ENCODE measurements around the gene ZFHX2. TPM values are rescaled to one million over a fixed set of nuclear protein-coding genes. Genes with fewer than 3 reads are reported as not detected.

The ZFHX2 gene
- polyA plus RNA-seq, 1 of the 3 experiments (the other 2 are of a cell fraction): 0.77 TPM

GRCh38 chr14:23513005-23513817, 38.4 kb downstream of the ZFHX2 start:
- no peaks in the 10 kb centered on the region for H3K79me2 ChIP-seq (ENCODE audit: insufficient read depth)
- no peaks in the 10 kb centered on the region for H3K27me3 ChIP-seq (ENCODE audit: insufficient read depth)
- 51% methylated on average over 25 of the region's 25 CpGs for WGBS (ENCODE audit: low lambda C conversion rate)
- POLR2A ChIA-PET: interaction anchor here (1.2 to 1.5 kb wide), 3 partner anchors 9 to 44 kb away, joined by 3 to 4 read pairs (median 4); no protein-coding TSS in a partner anchor
- H4K20me1 ChIP-seq (ENCODE audit: insufficient read depth): no peaks in the 10 kb centered on the region
- no peak overlapping the region for H3K9ac ChIP-seq
- H3F3A ChIP-seq (replicated peaks; ENCODE audit: insufficient read depth): no peaks in the 10 kb centered on the region
- H3K36me3 ChIP-seq (replicated peaks in 1 of 2; ENCODE audit: control insufficient read depth in 1 of 2, insufficient read depth in 2 of 2, low read length in 1 of 2): no peaks in the 10 kb centered on the region
- H2AFZ ChIP-seq (ENCODE audit: low read depth): no peak overlapping the region
- no peak for TF ChIP-seq TEAD4 (IDR thresholded peaks at IDR 0.05; ENCODE audit: borderline replicate concordance, insufficient read depth)
- peak; percentile 93 for TF ChIP-seq CHD2 (IDR thresholded peaks at IDR 0.05; ENCODE audit: low read length, partially characterized antibody)
- H3K4me1 ChIP-seq (ENCODE audit: control insufficient read depth in 1 of 2, insufficient read depth in 2 of 2, low read depth in 1 of 2, low read length in 1 of 2): peaks cover 0 to 38% of the 10 kb centered on the region in 2 experiments; a peak in 1 of 4 replicates
- H3K9me3 ChIP-seq: no peaks in the 10 kb centered on the region
- CTCF ChIA-PET: interaction anchor here (0.6 to 4.2 kb wide), 10 partner anchors 12 to 46 kb away, joined by 3 to 40 read pairs (median 4); no protein-coding TSS in a partner anchor
- no peak overlapping the region for H3K4me2 ChIP-seq
- H3K4me3 ChIP-seq (ENCODE audit: low read depth in 2 of 2, low read length in 1 of 2): no peak overlapping the region; a peak in 1 of 4 replicates
- peak overlapping the region in 1 of 2 experiments; percentile 63; a peak in 1 of 4 replicates for H3K27ac ChIP-seq (ENCODE audit: low read depth in 2 of 2, low read length in 1 of 2)
- peak; percentile 74 for DNase-seq
- H3K9me2 ChIP-seq: no peaks in the 10 kb centered on the region

GRCh38 chr14:23512156-23512555, 39.4 kb downstream of the ZFHX2 start:
- Histone ChIP-seq H4K20me1 (ENCODE audit: insufficient read depth) (no peaks in the 10 kb centered on the region), H3K79me2 (ENCODE audit: insufficient read depth) (no peaks in the 10 kb centered on the region), H3K27me3 (ENCODE audit: insufficient read depth) (no peaks in the 10 kb centered on the region), H3K9ac (no peak overlapping the region), H3K4me3 (ENCODE audit: low read depth in 2 of 2, low read length in 1 of 2) (peak overlapping the region in 1 of 2 experiments; percentile 34; a peak in 2 of 4 replicates), H3K27ac (ENCODE audit: low read depth in 2 of 2, low read length in 1 of 2) (peak overlapping the region in 1 of 2 experiments; percentile 63; a peak in 1 of 4 replicates), H3K9me2 (no peaks in the 10 kb centered on the region), H3K4me1 (ENCODE audit: control insufficient read depth in 1 of 2, insufficient read depth in 2 of 2, low read depth in 1 of 2, low read length in 1 of 2) (peaks cover 0 to 38% of the 10 kb centered on the region in 2 experiments; a peak in 1 of 4 replicates), H3F3A (replicated peaks; ENCODE audit: insufficient read depth) (no peaks in the 10 kb centered on the region), H3K36me3 (replicated peaks in 1 of 2; ENCODE audit: control insufficient read depth in 1 of 2, insufficient read depth in 2 of 2, low read length in 1 of 2) (no peaks in the 10 kb centered on the region), H3K4me2 (no peak overlapping the region), H2AFZ (ENCODE audit: low read depth) (no peak overlapping the region), H3K9me3 (no peaks in the 10 kb centered on the region)
- DNase-seq: peak; percentile 77
- ChIA-PET POLR2A (interaction anchor here (1.2 to 1.3 kb wide), 2 partner anchors 44 to 45 kb away, joined by 3 to 4 read pairs; no protein-coding TSS in a partner anchor), CTCF (interaction anchor here (0.6 to 4.2 kb wide), 9 partner anchors 16 to 55 kb away, joined by 3 to 40 read pairs (median 5); partner anchors contain the start of gene AP1G2)
- 10% methylated on average over 13 of the region's 13 CpGs for WGBS (ENCODE audit: low lambda C conversion rate)
- TF ChIP-seq TAF1 (IDR thresholded peaks at IDR 0.05; ENCODE audit: borderline replicate concordance, low read depth, low read length) (no peak), CHD2 (IDR thresholded peaks at IDR 0.05; ENCODE audit: low read length, partially characterized antibody) (peak; percentile 77), EZH2phosphoT487 (IDR thresholded peaks at IDR 0.05; ENCODE audit: borderline replicate concordance, low read depth) (no peak), FOXM1 (IDR thresholded peaks at IDR 0.05; ENCODE audit: low read depth) (no peak)
- TF ChIP-seq, protein P1, sequence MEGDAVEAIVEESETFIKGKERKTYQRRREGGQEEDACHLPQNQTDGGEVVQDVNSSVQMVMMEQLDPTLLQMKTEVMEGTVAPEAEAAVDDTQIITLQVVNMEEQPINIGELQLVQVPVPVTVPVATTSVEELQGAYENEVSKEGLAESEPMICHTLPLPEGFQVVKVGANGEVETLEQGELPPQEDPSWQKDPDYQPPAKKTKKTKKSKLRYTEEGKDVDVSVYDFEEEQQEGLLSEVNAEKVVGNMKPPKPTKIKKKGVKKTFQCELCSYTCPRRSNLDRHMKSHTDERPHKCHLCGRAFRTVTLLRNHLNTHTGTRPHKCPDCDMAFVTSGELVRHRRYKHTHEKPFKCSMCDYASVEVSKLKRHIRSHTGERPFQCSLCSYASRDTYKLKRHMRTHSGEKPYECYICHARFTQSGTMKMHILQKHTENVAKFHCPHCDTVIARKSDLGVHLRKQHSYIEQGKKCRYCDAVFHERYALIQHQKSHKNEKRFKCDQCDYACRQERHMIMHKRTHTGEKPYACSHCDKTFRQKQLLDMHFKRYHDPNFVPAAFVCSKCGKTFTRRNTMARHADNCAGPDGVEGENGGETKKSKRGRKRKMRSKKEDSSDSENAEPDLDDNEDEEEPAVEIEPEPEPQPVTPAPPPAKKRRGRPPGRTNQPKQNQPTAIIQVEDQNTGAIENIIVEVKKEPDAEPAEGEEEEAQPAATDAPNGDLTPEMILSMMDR (IDR thresholded peaks at IDR 0.05): no peak

Data from SK-N-SH (cell line).